HCT116 (cell line): Measurements from ENCODE around the gene SLC66A3. TPM values are rescaled to one million over a fixed set of nuclear protein-coding genes. Genes with fewer than 3 reads are reported as not detected.

ENCODE experiments used
- ATAC-seq: fragments of 200-7000 bp; cut with Tn5 transposase; 2 replicates; pipeline ENCODE4 v1.9.1; 2020; ENCODE audit warnings: mild to moderate bottlenecking, moderate library complexity
- BruUV-seq: library from RNA; stranded (reverse); fragments of 400-500 nt; replicated peaks from 2 replicates; lab custom pipeline; 2021; lab: Mats Ljungman, UMichigan
- CTCF ChIA-PET: fragments of 300-600 bp; sonication (Branson Sonifier 250); formaldehyde crosslinking; loops from one replicate; lab custom pipeline; 2021; ENCODE audit warnings: antibody characterized with exemption; lab: Charles Lee
- POLR2A ChIA-PET: fragments of 300-600, 350-600 bp; sonication (Branson Sonifier 250); formaldehyde crosslinking; loops from one replicate; lab custom pipeline; 2021; ENCODE audit warnings: antibody characterized with exemption; lab: Charles Lee
- RAD21 ChIA-PET, 2 experiments: fragments of 300-600 bp; sonication (Branson Sonifier 250); formaldehyde crosslinking; loops; one replicate each; lab custom pipeline; 2023; ENCODE audit warnings: low total read pairs in 2 of 2; ENCODE audit not compliant: uncharacterized antibody in 2 of 2, unreplicated experiment in 2 of 2, low non-redundant PET in 1 of 2; lab: Charles Lee
- DNase-seq: peaks from one replicate; pipeline ENCODE4 v3.0.0-alpha.2; 2010; ENCODE audit warnings: low read depth, low spot score
- H2AFZ ChIP-seq: fragments of 200-600 bp; shearing (Covaris generic), sonication (generic); 2 replicates; pipeline ENCODE4 v1.6.1; 2017; ENCODE audit warnings: low read depth, mixed run types, mixed read lengths, antibody characterized with exemption, low read length; ENCODE audit not compliant: poor library complexity, severe bottlenecking
- H3K27ac ChIP-seq: 2 replicates; pipeline ENCODE4 v1.5.1; 2012; ENCODE audit warnings: low read depth, low read length
- H3K27me3 ChIP-seq: fragments of 200-600 bp; sonication (generic); 2 replicates; pipeline ENCODE4 v1.6.1; 2016; ENCODE audit warnings: mixed run types, low read length, mixed read lengths; ENCODE audit not compliant: insufficient read depth
- H3K36me3 ChIP-seq, 2 experiments: fragments of 200-500 bp in 1 of 2; fragments of 200-600 bp in 1 of 2; sonication (Bioruptor generic) in 1 of 2; sonication (generic) in 1 of 2; 2 replicates each; pipeline versions ENCODE4 v1.5.1 to v1.6.1; 2014 to 2016; ENCODE audit warnings: low read length in 2 of 2, inconsistent platforms in 1 of 2, mixed read lengths in 1 of 2, mixed run types in 1 of 2; ENCODE audit not compliant: insufficient read depth in 2 of 2, control insufficient read depth in 1 of 2
- H3K4me1 ChIP-seq, 2 experiments: fragments of 200-600 bp in 1 of 2; sonication (generic) in 1 of 2; 2 replicates each; pipeline versions ENCODE4 v1.5.1 to v1.6.1; 2012 to 2017; ENCODE audit warnings: low read length in 2 of 2, inconsistent platforms in 1 of 2, mild to moderate bottlenecking in 1 of 2, mixed read lengths in 1 of 2, mixed run types in 1 of 2, moderate library complexity in 1 of 2; ENCODE audit not compliant: insufficient read depth in 2 of 2, control insufficient read depth in 1 of 2
- H3K4me2 ChIP-seq: fragments of 200-600 bp; sonication (generic); 2 replicates; pipeline ENCODE4 v1.6.1; 2017; ENCODE audit warnings: mixed run types, low read length, mixed read lengths
- H3K4me3 ChIP-seq, 2 experiments: fragments of 200-600 bp in 1 of 2; sonication (generic) in 1 of 2; replicated peaks in 1 of 2; 2 replicates each; pipeline ENCODE4 v1.5.1; 2011 to 2016; ENCODE audit warnings: low read length in 2 of 2, control low read depth in 1 of 2, low read depth in 1 of 2, mild to moderate bottlenecking in 1 of 2, mixed read lengths in 1 of 2, mixed run types in 1 of 2
- H3K79me2 ChIP-seq: fragments of 200-600 bp; sonication (generic); 2 replicates; pipeline ENCODE4 v1.6.1; 2017; ENCODE audit warnings: mild to moderate bottlenecking, mixed run types, low read length, moderate library complexity, mixed read lengths; ENCODE audit not compliant: insufficient read depth
- H3K9ac ChIP-seq: fragments of 200-600 bp; sonication (generic); 2 replicates; pipeline ENCODE4 v1.6.1; 2016; ENCODE audit warnings: low read length, mixed read lengths
- H3K9me2 ChIP-seq: fragments of 200-600 bp; sonication (generic), shearing (Covaris generic); 2 replicates; pipeline ENCODE4 v1.6.1; 2017; ENCODE audit warnings: mixed run types, mild to moderate bottlenecking, moderate library complexity; ENCODE audit not compliant: insufficient read depth
- H3K9me3 ChIP-seq, 2 experiments: fragments of 200-500 bp in 1 of 2; fragments of 200-600 bp in 1 of 2; sonication (Bioruptor generic) in 1 of 2; sonication (generic) in 1 of 2; 2 replicates each; pipeline ENCODE4 v1.6.1; 2014 to 2017; ENCODE audit warnings: low read length in 2 of 2, mixed read lengths in 2 of 2, inconsistent platforms in 1 of 2, low read depth in 1 of 2, mild to moderate bottlenecking in 1 of 2, mixed run types in 1 of 2, moderate library complexity in 1 of 2; ENCODE audit not compliant: control insufficient read depth in 1 of 2, insufficient read depth in 1 of 2
- H4K20me1 ChIP-seq: fragments of 200-600 bp; sonication (generic), shearing (Covaris generic); 2 replicates; pipeline ENCODE4 v1.6.1; 2017; ENCODE audit warnings: mixed run types, mild to moderate bottlenecking, moderate library complexity; ENCODE audit not compliant: insufficient read depth
- CEBPB ChIP-seq: IDR thresholded peaks from 2 replicates; pipeline ENCODE4 v1.6.1; 2012; ENCODE audit warnings: low read depth
- EGR1 ChIP-seq: IDR thresholded peaks from 2 replicates; pipeline ENCODE4 v1.6.1; 2012; ENCODE audit warnings: low read depth
- ELF1 ChIP-seq: IDR thresholded peaks from 2 replicates; pipeline ENCODE4 v1.6.1; 2012; ENCODE audit warnings: low read depth, borderline replicate concordance
- FOSL1 ChIP-seq: IDR thresholded peaks from 2 replicates; pipeline ENCODE4 v1.6.1; 2012; ENCODE audit warnings: low read depth
- JUND ChIP-seq: IDR thresholded peaks from 2 replicates; pipeline ENCODE4 v1.6.1; 2012
- POLR2A ChIP-seq: IDR thresholded peaks from 2 replicates; pipeline ENCODE4 v1.7.0; 2011; ENCODE audit warnings: borderline replicate concordance; ENCODE audit not compliant: insufficient read depth, insufficient read length; ENCODE audit errors: extremely low read depth
- POLR2AphosphoS5 ChIP-seq: IDR thresholded peaks from 2 replicates; pipeline ENCODE4 v1.6.1; 2011; ENCODE audit warnings: mild to moderate bottlenecking, low read depth, low read length, moderate library complexity
- RAD21 ChIP-seq: IDR thresholded peaks from 2 replicates; pipeline ENCODE4 v1.6.1; 2012; ENCODE audit warnings: low read depth, mild to moderate bottlenecking
- SIN3A ChIP-seq: IDR thresholded peaks from 2 replicates; pipeline ENCODE4 v1.6.1; 2012; ENCODE audit warnings: low read depth
- TCF7L2 ChIP-seq: IDR thresholded peaks from 2 replicates; pipeline ENCODE4 v1.7.0; 2011; ENCODE audit warnings: borderline replicate concordance, inconsistent platforms; ENCODE audit not compliant: insufficient read depth, insufficient read length; ENCODE audit errors: extremely low read depth
- ZNF274 ChIP-seq: fragments of 200-500 bp; sonication (Bioruptor generic); IDR thresholded peaks from 2 replicates; pipeline ENCODE4 v1.6.1; 2014; ENCODE audit warnings: mild to moderate bottlenecking, low read depth, low read length, inconsistent platforms
- intact Hi-C: fragments of 100-400 bp; cut with micrococcal nuclease; formaldehyde crosslinking; loops from 2 replicates; pipeline ENCODE4 v1.10.0; 2022
- total RNA-seq: library from RNA; stranded (reverse); gene quantifications from one replicate; pipeline ENCODE4 v1.2.1, GENCODE V29; 2021; ENCODE audit not compliant: unreplicated experiment
- TF ChIP-seq, protein P1 (sequence below): IDR thresholded peaks from 2 replicates; pipeline ENCODE4 v1.6.1; 2012; ENCODE audit warnings: low read depth
- TF ChIP-seq, protein P2 (sequence below): IDR thresholded peaks from 2 replicates; pipeline ENCODE4 v1.6.1; 2012
- TF ChIP-seq, protein P3 (sequence below): IDR thresholded peaks from 2 replicates; pipeline ENCODE4 v1.6.1; 2012

Gene SLC66A3
- total RNA-seq, 1 experiment from 2014 or later: 15.9 TPM

DNA sequence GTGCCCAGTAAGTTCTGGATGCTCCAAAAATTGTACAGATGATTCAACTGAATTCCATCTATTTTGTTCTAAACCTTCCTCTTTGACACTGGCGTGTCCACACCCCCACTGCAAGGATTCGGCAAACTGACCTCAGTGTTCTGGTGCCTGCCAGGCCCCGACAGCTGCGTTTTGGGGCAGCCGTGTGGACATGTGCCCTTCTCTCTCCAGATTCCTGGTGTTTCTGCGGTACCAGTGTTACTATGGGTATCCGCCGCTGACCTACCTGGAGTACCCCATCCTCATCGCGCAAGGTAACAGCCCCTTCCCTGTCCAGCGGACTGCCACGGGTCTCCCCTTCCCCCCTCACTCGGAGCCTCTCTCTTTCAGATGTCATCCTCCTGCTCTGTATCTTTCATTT, 5.0 kb downstream of the SLC66A3 start:
- intact Hi-C loops: no loop called here
- Histone ChIP-seq H4K20me1 (no peaks in the 10 kb centered on the region), H3K9me3 (no peaks in the 10 kb centered on the region), H3K79me2 (no peaks in the 10 kb centered on the region), H2AFZ (no peak overlapping the region), H3K27me3 (no peaks in the 10 kb centered on the region), H3K4me2 (no peak overlapping the region), H3K4me1 (peaks cover 0 to 8% of the 10 kb centered on the region in 2 experiments; a peak in 1 of 4 replicates), H3K27ac (no peak overlapping the region), H3K9me2 (no peaks in the 10 kb centered on the region), H3K36me3 (no peaks in the 10 kb centered on the region), H3K4me3 (no peak overlapping the region), H3K9ac (no peak overlapping the region)
- ATAC-seq (no peak), DNase-seq (no peak)
- ChIA-PET RAD21 (no interaction called here), CTCF (no interaction called here), POLR2A (no interaction called here)
- TF ChIP-seq CEBPB (no peak), POLR2A (no peak), SIN3A (no peak), TCF7L2 (no peak), ELF1 (no peak), RAD21 (no peak), POLR2AphosphoS5 (no peak), FOSL1 (no peak), EGR1 (no peak), JUND (no peak), ZNF274 (no peak)
- TF ChIP-seq, protein P1, sequence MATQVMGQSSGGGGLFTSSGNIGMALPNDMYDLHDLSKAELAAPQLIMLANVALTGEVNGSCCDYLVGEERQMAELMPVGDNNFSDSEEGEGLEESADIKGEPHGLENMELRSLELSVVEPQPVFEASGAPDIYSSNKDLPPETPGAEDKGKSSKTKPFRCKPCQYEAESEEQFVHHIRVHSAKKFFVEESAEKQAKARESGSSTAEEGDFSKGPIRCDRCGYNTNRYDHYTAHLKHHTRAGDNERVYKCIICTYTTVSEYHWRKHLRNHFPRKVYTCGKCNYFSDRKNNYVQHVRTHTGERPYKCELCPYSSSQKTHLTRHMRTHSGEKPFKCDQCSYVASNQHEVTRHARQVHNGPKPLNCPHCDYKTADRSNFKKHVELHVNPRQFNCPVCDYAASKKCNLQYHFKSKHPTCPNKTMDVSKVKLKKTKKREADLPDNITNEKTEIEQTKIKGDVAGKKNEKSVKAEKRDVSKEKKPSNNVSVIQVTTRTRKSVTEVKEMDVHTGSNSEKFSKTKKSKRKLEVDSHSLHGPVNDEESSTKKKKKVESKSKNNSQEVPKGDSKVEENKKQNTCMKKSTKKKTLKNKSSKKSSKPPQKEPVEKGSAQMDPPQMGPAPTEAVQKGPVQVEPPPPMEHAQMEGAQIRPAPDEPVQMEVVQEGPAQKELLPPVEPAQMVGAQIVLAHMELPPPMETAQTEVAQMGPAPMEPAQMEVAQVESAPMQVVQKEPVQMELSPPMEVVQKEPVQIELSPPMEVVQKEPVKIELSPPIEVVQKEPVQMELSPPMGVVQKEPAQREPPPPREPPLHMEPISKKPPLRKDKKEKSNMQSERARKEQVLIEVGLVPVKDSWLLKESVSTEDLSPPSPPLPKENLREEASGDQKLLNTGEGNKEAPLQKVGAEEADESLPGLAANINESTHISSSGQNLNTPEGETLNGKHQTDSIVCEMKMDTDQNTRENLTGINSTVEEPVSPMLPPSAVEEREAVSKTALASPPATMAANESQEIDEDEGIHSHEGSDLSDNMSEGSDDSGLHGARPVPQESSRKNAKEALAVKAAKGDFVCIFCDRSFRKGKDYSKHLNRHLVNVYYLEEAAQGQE: no peak
- TF ChIP-seq, protein P2, sequence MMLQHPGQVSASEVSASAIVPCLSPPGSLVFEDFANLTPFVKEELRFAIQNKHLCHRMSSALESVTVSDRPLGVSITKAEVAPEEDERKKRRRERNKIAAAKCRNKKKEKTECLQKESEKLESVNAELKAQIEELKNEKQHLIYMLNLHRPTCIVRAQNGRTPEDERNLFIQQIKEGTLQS: no peak
- TF ChIP-seq, protein P3, sequence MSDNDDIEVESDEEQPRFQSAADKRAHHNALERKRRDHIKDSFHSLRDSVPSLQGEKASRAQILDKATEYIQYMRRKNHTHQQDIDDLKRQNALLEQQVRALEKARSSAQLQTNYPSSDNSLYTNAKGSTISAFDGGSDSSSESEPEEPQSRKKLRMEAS: no peak
- BruUV-seq: no TSS peak
